Measurements from ENCODE around the gene ZNF317. TPM values are rescaled to one million over a fixed set of nuclear protein-coding genes. Genes with fewer than 3 reads are reported as not detected.
A peak's percentile ranks its signal among the peaks of the same experiment; 100 is the strongest.
"Not testable (repeated sequence)": the region's sequence is repeated elsewhere in the genome, so short reads cannot be mapped to it uniquely, and the experiment has no call there.

The ZNF317 gene
- total RNA-seq, 8 experiments from 2014 or later, result 20.5 to 36.9 (median 27.8) TPM

GRCh38 chr19:9183000-9183399 lies 42.8 kb downstream of the ZNF317 start:
- ATAC-seq (replicated peaks in 6 of 8), result no peak
- H3K27ac ChIP-seq, result no peak overlapping the region
- H3K4me1 ChIP-seq (replicated peaks in 1 of 2), result no peaks in the 10 kb centered on the region
- 61 to 100% (median 80%) methylated on average over 1 to 12 of the region's 17 CpGs; no CpG with 5 or more reads in 2 of the 10 experiments for WGBS, 10 experiments
- in situ Hi-C loops (cut with MboI; ENCODE audit: low pct_unique_long_range_greater_than_20kb in 2 of 9, low sequenced_read_pairs in 9 of 9, unreplicated experiment in 9 of 9), result no loop called here
- H3K4me3 ChIP-seq, result no peak overlapping the region

- no peaks in the 10 kb centered on the region for H3K4me1 ChIP-seq (replicated peaks in 1 of 2)
- ATAC-seq (replicated peaks in 6 of 8), result no peak
- WGBS, 10 experiments, result 44 to 79% (median 59%) methylated on average over 2 to 6 of the region's 6 CpGs; no CpG with 5 or more reads in 1 of the 10 experiments
- H3K4me3 ChIP-seq, result no peak overlapping the region
- H3K27ac ChIP-seq, result no peak overlapping the region
- in situ Hi-C loops (cut with MboI; ENCODE audit: low pct_unique_long_range_greater_than_20kb in 2 of 9, low sequenced_read_pairs in 9 of 9, unreplicated experiment in 9 of 9), result no loop called here
Observed at GRCh38 chr19:9187191-9187590, 47.0 kb downstream of the ZNF317 start.

GRCh38 chr19:9189535-9189934 lies 49.3 kb downstream of the ZNF317 start:
- no peaks in the 10 kb centered on the region for H3K4me1 ChIP-seq (replicated peaks in 1 of 2)
- 0 to 80% (median 12%) methylated on average over 1 to 7 of the region's 7 CpGs; no CpG with 5 or more reads in 1 of the 10 experiments for WGBS, 10 experiments
- no peak overlapping the region for H3K4me3 ChIP-seq
- ATAC-seq (replicated peaks in 6 of 8), result no peak
- H3K27ac ChIP-seq, result no peak overlapping the region
- in situ Hi-C loops (cut with MboI; ENCODE audit: low pct_unique_long_range_greater_than_20kb in 2 of 9, low sequenced_read_pairs in 9 of 9, unreplicated experiment in 9 of 9), result no loop called here

GRCh38 chr19:9198044-9198443 lies 57.8 kb downstream of the ZNF317 start:
- H3K4me3 ChIP-seq; in situ Hi-C loops (cut with MboI; ENCODE audit: low pct_unique_long_range_greater_than_20kb in 2 of 9, low sequenced_read_pairs in 9 of 9, unreplicated experiment in 9 of 9); H3K4me1 ChIP-seq (replicated peaks in 1 of 2); H3K27ac ChIP-seq; ATAC-seq (replicated peaks in 6 of 8): not testable (repeated sequence)
- WGBS, 10 experiments, result no CpG with 5 or more reads among the region's 2 CpGs

GRCh38 chr19:9205501-9206113 lies 65.4 kb downstream of the ZNF317 start:
- WGBS, 10 experiments, result 0 to 44% (median 10%) methylated on average over 1 to 7 of the region's 13 CpGs; no CpG with 5 or more reads in 2 of the 10 experiments
- Histone ChIP-seq H3K27ac (no peak overlapping the region), H3K4me1 (replicated peaks in 1 of 2) (no peaks in the 10 kb centered on the region), H3K4me3 (no peak overlapping the region)
- in situ Hi-C loops (cut with MboI; ENCODE audit: low pct_unique_long_range_greater_than_20kb in 2 of 9, low sequenced_read_pairs in 9 of 9, unreplicated experiment in 9 of 9), result no loop called here
- peak; percentile 65 to 93 (median 79) for ATAC-seq (replicated peaks in 6 of 8)

Other genes with a start within 250 kb of the ZNF317 start
- gene MUC16, start 130.0 kb upstream of the ZNF317 start, total RNA-seq, result under 1 TPM in 7 of 8 experiments, not detected in 1; under 0.01 to 0.33 (median 0.10) TPM
- gene OR1M1, start 53.3 kb upstream of the ZNF317 start, total RNA-seq, result under 1 TPM in 4 of 8 experiments, not detected in 4; 0.15 to 0.76 (median 0.21) TPM
- gene OR7G2, start 32.9 kb upstream of the ZNF317 start, total RNA-seq, result under 1 TPM in 5 of 8 experiments, not detected in 3; 0.09 to 0.24 (median 0.13) TPM
- gene OR7G1, start 24.6 kb upstream of the ZNF317 start, total RNA-seq, result under 1 TPM in 1 of 8 experiments, not detected in 7; 0.21 TPM
- gene OR7G3, start 13.4 kb upstream of the ZNF317 start, total RNA-seq, result not detected
- gene OR7D2, start 38.6 kb downstream of the ZNF317 start, total RNA-seq, result 1 to 10 TPM in 1 of 8 experiments, under 1 TPM in 5, not detected in 2; 0.04 to 1.9 (median 0.27) TPM
- gene OR7D4, start 79.2 kb downstream of the ZNF317 start, total RNA-seq, result under 1 TPM in 4 of 8 experiments, not detected in 4; 0.05 to 0.29 (median 0.23) TPM
- under 1 TPM in 3 of 8 experiments, not detected in 5; 0.29 to 0.43 (median 0.35) TPM for gene OR7E24, start 110.5 kb downstream of the ZNF317 start, total RNA-seq
- gene ZNF699, start 169.4 kb downstream of the ZNF317 start, total RNA-seq, result 10 to 100 TPM in 1 of 8 experiments, 1 to 10 TPM in 6, under 1 TPM in 1; 0.41 to 11.8 (median 4.1) TPM
- 10 to 100 TPM in 5 of 8 experiments, 1 to 10 TPM in 3; 3.8 to 24.3 (median 15.5) TPM for gene ZNF559, start 183.8 kb downstream of the ZNF317 start, total RNA-seq
- gene ZNF177, start 222.6 kb downstream of the ZNF317 start, total RNA-seq, result 10 to 100 TPM in 2 of 8 experiments, 1 to 10 TPM in 6; 2.2 to 12.6 (median 5.4) TPM